SK-N-SH treated with all-trans-retinoic acid at 6 μM for 48 hours (cell line): Measurements from ENCODE around the gene ADGRF5.

Source experiments
- RARB ChIP-seq: fragments of 250-450 bp; sonication (Bioruptor Pico); IDR thresholded peaks from 2 replicates; pipeline ENCODE4 v1.8.0; 2021; ENCODE audit warnings: mild to moderate bottlenecking, moderate library complexity
- ZC3H10 ChIP-seq: fragments of 250-450 bp; sonication (Bioruptor Pico); IDR thresholded peaks from 2 replicates; pipeline ENCODE4 v1.5.1; 2021; ENCODE audit warnings: mild to moderate bottlenecking, moderate library complexity
- ZFP3 ChIP-seq: fragments of 250-450 bp; sonication (Bioruptor Pico); IDR thresholded peaks from 2 replicates; pipeline ENCODE4 v1.5.0; 2020; ENCODE audit warnings: mild to moderate bottlenecking, moderate library complexity
- TF ChIP-seq, protein P1 (sequence below): fragments of 250-450 bp; sonication (Bioruptor Pico); IDR thresholded peaks from 2 replicates; pipeline ENCODE4 v1.5.1; 2021; ENCODE audit warnings: mild to moderate bottlenecking, moderate library complexity

DNA sequence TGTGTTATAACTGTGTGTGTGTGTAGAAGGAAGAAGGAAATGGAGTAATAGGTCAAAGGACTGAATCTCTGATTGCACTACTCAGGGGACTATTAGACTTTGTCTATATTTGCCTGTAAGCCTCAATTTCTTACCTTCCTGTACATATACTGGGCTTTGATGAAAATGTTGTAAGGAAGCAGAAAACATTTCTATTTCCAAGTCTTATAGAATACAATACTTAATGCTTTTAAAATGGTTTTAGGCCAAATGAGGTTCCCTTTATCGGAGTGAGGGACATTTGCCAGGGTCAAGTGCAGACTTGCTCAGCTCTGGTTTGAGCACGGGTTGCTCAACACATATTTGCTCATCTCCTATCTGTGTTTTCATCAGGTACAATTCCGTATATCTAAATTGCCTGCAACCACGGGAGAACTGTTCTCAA is 100.3 kb downstream of the ADGRF5 start:
- TF ChIP-seq ZFP3 (CRISPR knock-in tag) (no peak), ZC3H10 (CRISPR knock-in tag) (no peak), RARB (CRISPR knock-in tag) (no peak)
- TF ChIP-seq, protein P1, sequence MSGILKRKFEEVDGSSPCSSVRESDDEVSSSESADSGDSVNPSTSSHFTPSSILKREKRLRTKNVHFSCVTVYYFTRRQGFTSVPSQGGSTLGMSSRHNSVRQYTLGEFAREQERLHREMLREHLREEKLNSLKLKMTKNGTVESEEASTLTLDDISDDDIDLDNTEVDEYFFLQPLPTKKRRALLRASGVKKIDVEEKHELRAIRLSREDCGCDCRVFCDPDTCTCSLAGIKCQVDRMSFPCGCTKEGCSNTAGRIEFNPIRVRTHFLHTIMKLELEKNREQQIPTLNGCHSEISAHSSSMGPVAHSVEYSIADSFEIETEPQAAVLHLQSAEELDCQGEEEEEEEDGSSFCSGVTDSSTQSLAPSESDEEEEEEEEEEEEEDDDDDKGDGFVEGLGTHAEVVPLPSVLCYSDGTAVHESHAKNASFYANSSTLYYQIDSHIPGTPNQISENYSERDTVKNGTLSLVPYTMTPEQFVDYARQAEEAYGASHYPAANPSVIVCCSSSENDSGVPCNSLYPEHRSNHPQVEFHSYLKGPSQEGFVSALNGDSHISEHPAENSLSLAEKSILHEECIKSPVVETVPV: no peak
